GM12875 (cell line): ENCODE measurements around the gene NOSIP.

Experiments
- H3K4me3 ChIP-seq: one replicate; pipeline ENCODE4 v1.5.1; 2011; ENCODE audit warnings: low read depth, low read length, control low read depth
- TF ChIP-seq, protein P1 (sequence below): IDR thresholded peaks from 2 replicates; pipeline ENCODE4 v1.5.1; 2011; ENCODE audit warnings: low read depth, mild to moderate bottlenecking, control low read depth, inconsistent platforms, low read length, moderate library complexity, borderline replicate concordance; ENCODE audit not compliant: insufficient read depth

The NOSIP gene

DNA sequence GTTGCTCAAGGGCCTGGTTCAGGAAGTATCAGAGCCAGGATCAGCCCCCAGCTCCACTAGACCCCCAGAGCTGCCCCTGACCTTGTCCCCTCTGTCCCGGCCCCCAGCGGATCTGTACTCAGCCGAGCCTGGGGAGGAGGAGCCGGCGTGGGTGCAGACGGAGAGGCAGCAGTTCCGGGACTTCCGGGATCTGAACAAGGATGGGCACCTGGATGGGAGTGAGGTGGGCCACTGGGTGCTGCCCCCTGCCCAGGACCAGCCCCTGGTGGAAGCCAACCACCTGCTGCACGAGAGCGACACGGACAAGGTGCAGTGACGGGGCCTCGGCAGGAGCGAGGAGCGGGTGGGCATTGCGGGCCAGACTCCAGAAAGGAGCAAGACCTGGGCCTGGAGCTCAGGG lies 37.9 kb downstream of the NOSIP start:
- TF ChIP-seq, protein P1, sequence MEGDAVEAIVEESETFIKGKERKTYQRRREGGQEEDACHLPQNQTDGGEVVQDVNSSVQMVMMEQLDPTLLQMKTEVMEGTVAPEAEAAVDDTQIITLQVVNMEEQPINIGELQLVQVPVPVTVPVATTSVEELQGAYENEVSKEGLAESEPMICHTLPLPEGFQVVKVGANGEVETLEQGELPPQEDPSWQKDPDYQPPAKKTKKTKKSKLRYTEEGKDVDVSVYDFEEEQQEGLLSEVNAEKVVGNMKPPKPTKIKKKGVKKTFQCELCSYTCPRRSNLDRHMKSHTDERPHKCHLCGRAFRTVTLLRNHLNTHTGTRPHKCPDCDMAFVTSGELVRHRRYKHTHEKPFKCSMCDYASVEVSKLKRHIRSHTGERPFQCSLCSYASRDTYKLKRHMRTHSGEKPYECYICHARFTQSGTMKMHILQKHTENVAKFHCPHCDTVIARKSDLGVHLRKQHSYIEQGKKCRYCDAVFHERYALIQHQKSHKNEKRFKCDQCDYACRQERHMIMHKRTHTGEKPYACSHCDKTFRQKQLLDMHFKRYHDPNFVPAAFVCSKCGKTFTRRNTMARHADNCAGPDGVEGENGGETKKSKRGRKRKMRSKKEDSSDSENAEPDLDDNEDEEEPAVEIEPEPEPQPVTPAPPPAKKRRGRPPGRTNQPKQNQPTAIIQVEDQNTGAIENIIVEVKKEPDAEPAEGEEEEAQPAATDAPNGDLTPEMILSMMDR: no peak
- no peak overlapping the region for H3K4me3 ChIP-seq

DNA sequence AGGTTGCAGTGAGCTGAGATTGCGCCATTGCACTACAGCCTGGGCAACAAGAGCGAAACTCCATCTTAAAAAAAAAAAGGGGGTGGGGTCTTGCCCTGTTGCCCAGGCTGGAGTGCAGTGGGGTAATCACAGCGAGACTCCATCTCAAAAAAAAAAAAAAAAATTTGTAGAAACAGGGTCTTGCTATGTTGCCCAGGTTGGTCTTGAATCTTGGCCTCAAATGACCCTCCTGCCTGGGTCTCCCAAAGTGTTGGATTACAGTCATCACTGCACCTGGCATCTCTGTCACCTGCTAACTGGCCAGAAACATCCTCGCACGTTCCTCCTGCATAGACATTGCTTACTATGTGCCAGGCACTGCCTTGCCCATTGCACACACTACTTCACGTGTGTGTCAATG lies 38.4 kb downstream of the NOSIP start:
- TF ChIP-seq, protein P1: no peak
- H3K4me3 ChIP-seq: no peak overlapping the region

DNA sequence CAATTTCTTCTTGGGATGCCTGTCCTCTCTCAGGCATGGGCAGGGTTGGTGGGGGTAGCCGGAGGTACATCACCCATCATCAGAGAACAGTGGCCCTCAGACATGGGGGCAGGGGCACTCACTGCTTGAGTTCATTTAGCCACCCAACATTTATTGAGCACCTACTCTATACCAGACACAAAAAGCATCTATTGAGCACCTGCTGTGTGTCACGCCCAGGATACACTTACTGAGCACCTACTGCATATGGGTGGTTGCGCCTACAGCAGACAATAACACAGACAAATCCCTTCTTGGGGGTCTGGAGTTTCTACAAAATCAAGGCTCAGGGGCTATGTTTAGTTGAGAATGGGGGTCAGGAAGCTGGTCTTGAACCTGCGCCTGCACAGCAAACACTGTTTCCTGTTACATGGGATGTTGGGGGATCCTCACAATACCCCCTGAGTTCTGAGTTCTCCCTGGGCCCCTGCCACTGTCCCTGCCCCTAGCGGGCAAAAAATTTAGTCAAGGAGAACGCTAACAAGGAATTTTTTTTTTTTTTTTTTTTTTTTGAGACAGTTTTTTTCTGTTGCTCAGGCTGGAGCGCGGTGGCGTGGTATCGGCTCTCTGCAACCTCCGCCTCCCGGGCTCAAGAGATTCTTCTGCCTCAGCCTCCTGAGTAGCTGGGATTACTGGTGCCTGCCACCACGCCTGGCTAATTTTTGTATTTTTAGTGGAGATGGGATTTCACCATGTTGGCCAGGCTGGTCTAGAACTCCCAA lies 41.0 kb downstream of the NOSIP start:
- TF ChIP-seq, protein P1: no peak
- no peak overlapping the region for H3K4me3 ChIP-seq

DNA sequence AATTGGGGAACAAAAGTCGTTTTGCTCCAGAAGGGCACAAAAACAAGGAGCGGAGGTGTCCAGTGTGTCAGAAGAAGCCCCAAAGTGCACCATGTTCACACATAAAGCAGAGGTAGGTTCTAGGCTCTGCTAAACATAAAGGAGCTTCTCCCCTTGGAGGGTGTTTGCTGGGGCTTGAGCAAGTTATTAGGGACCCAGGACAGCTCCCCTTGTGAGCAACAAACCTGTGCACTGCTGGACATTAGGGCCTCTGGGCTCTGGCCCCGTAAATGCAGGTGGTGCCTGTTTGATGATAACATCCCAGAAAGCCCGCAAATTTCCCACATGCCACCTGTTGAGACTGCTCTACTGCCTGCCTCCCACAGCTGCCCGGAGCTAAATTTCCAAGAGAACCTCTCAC lies 41.7 kb downstream of the NOSIP start:
- no peak overlapping the region for H3K4me3 ChIP-seq
- TF ChIP-seq, protein P1: no peak

DNA sequence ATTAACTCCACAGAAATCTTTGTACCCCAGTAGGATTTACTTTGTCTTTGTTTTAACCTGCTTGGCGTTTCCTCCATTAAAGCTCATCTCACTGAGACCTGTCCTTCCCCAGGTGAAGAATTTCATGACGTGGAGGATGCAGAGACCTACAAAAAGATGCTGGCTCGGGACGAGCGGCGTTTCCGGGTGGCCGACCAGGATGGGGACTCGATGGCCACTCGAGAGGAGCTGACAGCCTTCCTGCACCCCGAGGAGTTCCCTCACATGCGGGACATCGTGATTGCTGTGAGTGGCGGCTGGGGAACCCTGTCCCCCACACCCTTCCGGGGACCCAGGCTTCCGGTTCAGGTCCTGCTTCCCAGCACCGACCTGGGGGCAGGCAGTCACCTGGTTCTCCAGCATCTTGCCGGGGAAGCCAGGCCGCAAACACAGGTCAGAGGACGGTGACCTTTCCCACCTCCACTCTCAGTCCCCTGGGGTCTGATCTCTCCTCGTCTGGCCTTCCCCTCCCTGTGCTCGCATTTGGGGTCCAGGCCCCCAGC lies 43.4 kb downstream of the NOSIP start:
- TF ChIP-seq, protein P1: no peak

DNA sequence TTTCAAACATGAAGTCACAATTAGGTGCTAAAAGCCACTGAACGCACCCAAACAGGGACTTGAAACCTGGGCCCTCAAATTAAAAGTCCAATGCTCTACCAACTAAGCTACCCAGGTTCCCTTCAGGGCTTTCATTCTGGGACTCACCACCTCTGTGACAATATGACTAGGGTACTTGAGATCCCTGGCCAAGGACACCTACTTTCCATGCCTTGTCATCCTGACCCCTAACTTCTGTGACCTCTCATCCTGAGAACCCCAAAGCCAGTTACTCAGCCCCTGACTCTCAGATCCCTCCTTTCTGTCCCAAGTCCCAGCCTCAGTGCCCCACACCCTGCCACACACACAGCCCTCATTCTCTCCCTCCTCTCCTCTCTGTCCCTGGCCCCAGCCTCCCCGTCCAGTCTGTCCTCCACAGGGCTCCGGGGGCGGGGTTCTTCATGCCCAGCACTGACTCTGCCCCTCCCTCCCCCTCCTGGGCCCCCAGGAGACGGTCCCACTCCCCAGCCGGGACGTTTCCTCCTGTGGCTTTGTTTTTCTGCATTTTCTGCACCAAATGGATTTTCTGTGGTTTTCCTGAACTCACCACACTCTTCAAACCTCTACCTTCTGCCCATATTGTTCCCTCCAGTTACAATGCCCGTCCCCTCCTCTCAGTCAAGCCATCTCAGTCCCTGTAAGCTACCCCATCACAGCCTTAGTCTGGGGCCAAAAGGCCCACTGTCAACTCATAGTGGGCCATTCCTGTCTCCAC lies 45.5 kb downstream of the NOSIP start:
- TF ChIP-seq, protein P1: no peak
- H3K4me3 ChIP-seq: no peak overlapping the region

More for the DNA sequence above, 43.4 kb downstream of the NOSIP start:
- no peak overlapping the region for H3K4me3 ChIP-seq
